Measurements from ENCODE around the gene CD151. TPM values are rescaled to one million over a fixed set of nuclear protein-coding genes. Genes with fewer than 3 reads are reported as not detected.

CD151 gene
- total RNA-seq, 6 donors from 2014 or later = 179 to 545 (median 421) TPM

DNA sequence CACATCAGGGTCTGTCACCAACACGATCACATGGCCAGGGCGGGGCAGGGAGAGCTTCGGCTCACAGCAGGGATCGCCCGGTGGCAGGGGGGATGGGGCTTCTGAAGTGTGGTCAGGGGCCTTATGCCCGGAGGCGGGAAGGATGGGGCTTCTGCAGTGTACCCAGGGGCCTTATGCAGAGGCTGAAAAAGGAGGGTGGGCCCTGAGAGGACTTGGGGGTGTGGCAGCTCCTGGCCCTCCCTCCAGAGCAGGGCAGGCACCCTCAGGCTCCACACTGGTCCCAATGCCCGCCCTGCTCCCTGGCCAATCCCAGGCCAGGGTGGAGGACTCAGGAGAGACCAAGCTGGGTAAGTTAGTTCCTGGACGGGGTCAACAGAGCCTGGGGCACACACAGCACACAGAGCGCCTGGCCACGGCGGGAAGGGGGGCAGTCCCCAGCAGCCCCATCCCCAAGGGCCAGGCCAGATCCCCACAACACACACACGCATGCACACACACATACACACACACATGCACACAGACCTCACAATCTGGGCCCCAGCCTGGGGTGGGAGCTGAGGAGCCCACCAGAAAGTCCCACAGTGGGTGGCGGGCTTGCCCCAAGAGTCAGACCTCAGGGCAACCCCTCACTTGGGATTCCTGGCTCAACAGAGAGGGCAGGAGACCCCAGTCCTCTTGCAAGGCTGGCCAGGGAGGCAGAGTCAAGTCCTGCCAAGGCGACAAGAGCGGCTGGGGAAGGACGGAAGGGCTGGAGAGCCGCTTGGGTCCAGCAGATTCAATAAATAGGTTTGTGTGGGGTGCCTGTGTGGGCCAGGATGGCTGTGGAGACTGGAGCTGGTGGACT lies 41.8 kb upstream of the CD151 start:
- Histone ChIP-seq H3K36me3 (peaks cover 3 to 32% (median 18%) of the 10 kb centered on the region in 4 donors), H3K4me1 (peaks cover 11 to 26% (median 15%) of the 10 kb centered on the region in 4 donors), H3K4me3 (no peak overlapping the region), H3K27ac (no peak overlapping the region), H3K9me3 (no peaks in the 10 kb centered on the region), H3K27me3 (peaks cover 0 to 22% (median 10%) of the 10 kb centered on the region in 4 donors)
- whole genome bisulfite sequencing, 2 donors = 73 to 78% methylated on average over 14 to 17 of the region's 18 CpGs
- peak in 1 of 2 donors; percentile 56 for DNase-seq
- TF ChIP-seq, protein P1, sequence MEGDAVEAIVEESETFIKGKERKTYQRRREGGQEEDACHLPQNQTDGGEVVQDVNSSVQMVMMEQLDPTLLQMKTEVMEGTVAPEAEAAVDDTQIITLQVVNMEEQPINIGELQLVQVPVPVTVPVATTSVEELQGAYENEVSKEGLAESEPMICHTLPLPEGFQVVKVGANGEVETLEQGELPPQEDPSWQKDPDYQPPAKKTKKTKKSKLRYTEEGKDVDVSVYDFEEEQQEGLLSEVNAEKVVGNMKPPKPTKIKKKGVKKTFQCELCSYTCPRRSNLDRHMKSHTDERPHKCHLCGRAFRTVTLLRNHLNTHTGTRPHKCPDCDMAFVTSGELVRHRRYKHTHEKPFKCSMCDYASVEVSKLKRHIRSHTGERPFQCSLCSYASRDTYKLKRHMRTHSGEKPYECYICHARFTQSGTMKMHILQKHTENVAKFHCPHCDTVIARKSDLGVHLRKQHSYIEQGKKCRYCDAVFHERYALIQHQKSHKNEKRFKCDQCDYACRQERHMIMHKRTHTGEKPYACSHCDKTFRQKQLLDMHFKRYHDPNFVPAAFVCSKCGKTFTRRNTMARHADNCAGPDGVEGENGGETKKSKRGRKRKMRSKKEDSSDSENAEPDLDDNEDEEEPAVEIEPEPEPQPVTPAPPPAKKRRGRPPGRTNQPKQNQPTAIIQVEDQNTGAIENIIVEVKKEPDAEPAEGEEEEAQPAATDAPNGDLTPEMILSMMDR (IDR thresholded peaks at IDR 0.05) = no peak
- TF ChIP-seq EP300 (IDR thresholded peaks at IDR 0.05) (no peak), POLR2A (IDR thresholded peaks at IDR 0.05) (no peak), POLR2AphosphoS5 (IDR thresholded peaks at IDR 0.05) (no peak)
- ATAC-seq (ENCODE audit: low FRiP score in 2 of 2) = no peak

DNA sequence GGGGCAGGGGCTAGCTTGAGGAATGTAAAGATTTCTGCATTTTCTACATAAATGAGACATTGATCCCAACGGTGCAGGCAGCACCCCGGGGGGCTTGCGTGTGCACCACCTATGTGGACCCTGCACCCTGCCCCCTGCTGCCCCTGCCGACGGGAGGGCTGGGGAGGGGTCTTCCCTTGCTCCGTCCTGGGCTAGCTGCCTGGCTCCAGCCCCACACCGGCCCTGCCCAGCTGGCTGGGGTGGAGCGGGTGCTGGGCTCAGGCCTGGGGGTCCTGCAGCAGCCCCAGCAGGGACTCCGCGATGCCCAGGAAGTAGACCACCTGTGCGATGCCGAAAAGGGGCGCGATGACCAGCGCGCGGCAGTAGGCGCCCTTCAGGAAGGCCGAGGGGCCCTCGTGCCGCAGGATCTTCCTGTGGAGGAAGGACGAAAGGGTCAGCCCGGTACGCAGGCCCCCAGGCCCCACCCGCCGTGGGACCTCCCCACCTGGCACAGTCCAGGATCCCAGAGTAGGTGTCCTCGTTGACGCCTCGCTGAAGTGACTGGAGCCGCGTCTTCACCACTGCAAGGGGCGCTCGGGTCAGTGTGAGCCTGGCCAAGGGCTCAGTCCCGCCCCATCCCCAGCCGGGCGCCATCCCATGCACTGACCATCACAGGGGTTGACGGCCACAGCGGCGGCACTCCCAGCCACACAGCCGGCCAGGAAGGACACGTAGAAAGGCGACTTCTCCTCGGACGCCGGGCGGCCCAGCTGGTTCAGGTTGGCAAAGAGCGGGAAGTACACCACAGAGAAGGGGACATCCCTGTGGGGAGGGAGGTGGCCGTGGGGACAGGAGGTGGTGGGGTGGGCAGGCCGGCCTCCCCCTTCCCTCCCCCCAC lies 40.9 kb upstream of the CD151 start:
- peaks cover 18 to 35% (median 23%) of the 10 kb centered on the region in 4 donors for H3K4me1 ChIP-seq
- no peaks in the 10 kb centered on the region for H3K9me3 ChIP-seq
- no peak for TF ChIP-seq POLR2AphosphoS5 (IDR thresholded peaks at IDR 0.05)
- TF ChIP-seq, protein P1 (IDR thresholded peaks at IDR 0.05) = no peak
- no peak for TF ChIP-seq POLR2A (IDR thresholded peaks at IDR 0.05)
- TF ChIP-seq EP300 (IDR thresholded peaks at IDR 0.05) = no peak
- peaks cover 3 to 32% (median 18%) of the 10 kb centered on the region in 4 donors for H3K36me3 ChIP-seq
- no peak overlapping the region for H3K27ac ChIP-seq
- H3K4me3 ChIP-seq = no peak overlapping the region
- DNase-seq (peak in 1 of 2 donors; percentile 85), ATAC-seq (ENCODE audit: low FRiP score in 2 of 2) (no peak)
- 93 to 95% methylated on average over 34 to 40 of the region's 49 CpGs for WGBS, 2 donors
- H3K27me3 ChIP-seq = peaks cover 0 to 22% (median 10%) of the 10 kb centered on the region in 4 donors

DNA sequence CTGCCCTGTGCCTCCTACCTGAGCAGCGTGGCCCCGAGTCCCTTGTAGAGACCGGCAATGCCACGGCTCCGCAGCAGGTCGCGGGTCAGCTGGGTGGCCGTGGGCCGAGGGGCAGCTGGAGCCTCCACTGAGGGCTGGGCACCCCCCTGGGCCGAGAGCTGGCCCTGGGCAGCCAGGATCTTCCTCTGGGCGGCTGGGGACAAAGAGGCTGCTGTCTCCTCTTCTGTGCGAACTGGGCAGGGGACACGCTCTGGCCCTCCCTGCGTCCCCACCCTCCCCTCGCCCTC lies 40.3 kb upstream of the CD151 start:
- H3K36me3 ChIP-seq = peaks cover 3 to 32% (median 18%) of the 10 kb centered on the region in 4 donors
- H3K4me1 ChIP-seq = peaks cover 22 to 41% (median 25%) of the 10 kb centered on the region in 4 donors
- ATAC-seq (ENCODE audit: low FRiP score in 2 of 2) (no peak), DNase-seq (peak in 1 of 2 donors; percentile 81)
- H3K9me3 ChIP-seq = no peaks in the 10 kb centered on the region
- no peak for TF ChIP-seq EP300 (IDR thresholded peaks at IDR 0.05)
- TF ChIP-seq POLR2AphosphoS5 (IDR thresholded peaks at IDR 0.05) = no peak
- no peak for TF ChIP-seq POLR2A (IDR thresholded peaks at IDR 0.05)
- TF ChIP-seq, protein P1 (IDR thresholded peaks at IDR 0.05) = no peak
- no peak overlapping the region for H3K27ac ChIP-seq
- H3K27me3 ChIP-seq = peaks cover 0 to 22% (median 10%) of the 10 kb centered on the region in 4 donors
- 93 to 99% methylated on average over 7 to 12 of the region's 15 CpGs for WGBS, 2 donors
- H3K4me3 ChIP-seq = no peak overlapping the region

DNA sequence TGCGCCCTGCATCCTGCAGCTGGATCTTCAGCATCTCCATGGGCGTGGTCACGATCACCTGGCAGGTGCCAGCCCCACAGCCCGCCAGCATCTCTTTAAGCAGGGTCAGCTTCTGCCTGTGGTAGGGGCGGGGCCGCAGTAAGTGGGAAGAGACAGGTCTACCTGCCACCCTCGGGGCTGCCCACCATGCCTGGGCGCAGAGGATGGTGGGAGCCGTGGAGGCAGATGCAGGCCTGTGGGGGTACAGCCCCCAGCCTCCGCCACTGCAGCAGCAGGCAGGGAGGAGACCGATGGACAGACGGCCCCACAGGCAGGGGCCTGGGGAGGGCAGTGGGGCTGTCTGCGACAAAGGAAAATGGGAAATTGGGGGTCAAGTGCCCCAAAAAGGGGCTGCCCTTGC lies 39.9 kb upstream of the CD151 start:
- peak in 1 of 2 donors; percentile 67 for DNase-seq

More for the DNA sequence above, 39.9 kb upstream of the CD151 start:
- peaks cover 3 to 32% (median 18%) of the 10 kb centered on the region in 4 donors for H3K36me3 ChIP-seq
- no peak for TF ChIP-seq POLR2A (IDR thresholded peaks at IDR 0.05)
- TF ChIP-seq POLR2AphosphoS5 (IDR thresholded peaks at IDR 0.05) = no peak
- no peak for TF ChIP-seq EP300 (IDR thresholded peaks at IDR 0.05)
- TF ChIP-seq, protein P1 (IDR thresholded peaks at IDR 0.05) = no peak
- ATAC-seq (ENCODE audit: low FRiP score in 2 of 2) = no peak
- no peak overlapping the region for H3K27ac ChIP-seq
- H3K4me1 ChIP-seq = peaks cover 22 to 45% (median 25%) of the 10 kb centered on the region in 4 donors
- H3K27me3 ChIP-seq = peaks cover 0 to 22% (median 10%) of the 10 kb centered on the region in 4 donors
- H3K4me3 ChIP-seq = no peak overlapping the region
- H3K9me3 ChIP-seq = no peaks in the 10 kb centered on the region
- 92 to 96% methylated on average over 5 to 12 of the region's 13 CpGs for WGBS, 2 donors
